GM19463 (cell line): ENCODE results near the gene VAMP4.
"Not testable (repeated sequence)": the region's sequence is repeated elsewhere in the genome, so short reads cannot be mapped to it uniquely, and the experiment has no call there.

ENCODE experiments used
- ATAC-seq: cut with Tn5 transposase; IDR thresholded peaks from one replicate; pipeline ENCODE4 v1.9.1; 2021; ENCODE audit warnings: mild to moderate bottlenecking, moderate library complexity; ENCODE audit not compliant: unreplicated experiment

The VAMP4 gene

GRCh38 chr1:171707583-171707982, 34.3 kb downstream of the VAMP4 start:
- ATAC-seq: no peak

- no peak for ATAC-seq
Observed at GRCh38 chr1:171702598-171702997, 39.3 kb downstream of the VAMP4 start.

- no peak for ATAC-seq
Observed at GRCh38 chr1:171699531-171699930, 42.3 kb downstream of the VAMP4 start.

- not testable (repeated sequence) for ATAC-seq
Observed at GRCh38 chr1:171695772-171696171, 46.1 kb downstream of the VAMP4 start.

- not testable (repeated sequence) for ATAC-seq
Observed at GRCh38 chr1:171693541-171693940, 48.3 kb downstream of the VAMP4 start.

GRCh38 chr1:171683870-171684269, 58.0 kb downstream of the VAMP4 start:
- no peak for ATAC-seq

GRCh38 chr1:171680339-171680738, 61.5 kb downstream of the VAMP4 start:
- no peak for ATAC-seq

- ATAC-seq: no peak
Observed at GRCh38 chr1:171676823-171677222, 65.0 kb downstream of the VAMP4 start.

GRCh38 chr1:171674431-171675405, 67.1 kb downstream of the VAMP4 start:
- no peak for ATAC-seq

GRCh38 chr1:171670739-171671138, 71.1 kb downstream of the VAMP4 start:
- no peak for ATAC-seq

GRCh38 chr1:171668372-171668771, 73.5 kb downstream of the VAMP4 start:
- ATAC-seq: no peak

GRCh38 chr1:171666114-171666769, 75.6 kb downstream of the VAMP4 start:
- no peak for ATAC-seq

- ATAC-seq: no peak
Observed at GRCh38 chr1:171664976-171665375, 76.9 kb downstream of the VAMP4 start.

GRCh38 chr1:171663854-171664575, 77.8 kb downstream of the VAMP4 start:
- no peak for ATAC-seq

- no peak for ATAC-seq
Observed at GRCh38 chr1:171663036-171663853, 78.6 kb downstream of the VAMP4 start.

GRCh38 chr1:171661076-171661650, 80.7 kb downstream of the VAMP4 start:
- no peak for ATAC-seq

GRCh38 chr1:171656206-171656605, 85.7 kb downstream of the VAMP4 start:
- ATAC-seq: not testable (repeated sequence)

- ATAC-seq: no peak
Observed at GRCh38 chr1:171655746-171656116, 86.1 kb downstream of the VAMP4 start.

- ATAC-seq: no peak
Observed at GRCh38 chr1:171654942-171655745, 86.7 kb downstream of the VAMP4 start.
